Measurements from ENCODE around the gene KIF4A. TPM values are rescaled to one million over a fixed set of nuclear protein-coding genes. Genes with fewer than 3 reads are reported as not detected.

KIF4A gene
- total RNA-seq, 3 donors from 2014 or later (not counting 1 experiment from before 2014, with no cell fraction given), result 0.53 to 1.3 (median 0.79) TPM

DNA sequence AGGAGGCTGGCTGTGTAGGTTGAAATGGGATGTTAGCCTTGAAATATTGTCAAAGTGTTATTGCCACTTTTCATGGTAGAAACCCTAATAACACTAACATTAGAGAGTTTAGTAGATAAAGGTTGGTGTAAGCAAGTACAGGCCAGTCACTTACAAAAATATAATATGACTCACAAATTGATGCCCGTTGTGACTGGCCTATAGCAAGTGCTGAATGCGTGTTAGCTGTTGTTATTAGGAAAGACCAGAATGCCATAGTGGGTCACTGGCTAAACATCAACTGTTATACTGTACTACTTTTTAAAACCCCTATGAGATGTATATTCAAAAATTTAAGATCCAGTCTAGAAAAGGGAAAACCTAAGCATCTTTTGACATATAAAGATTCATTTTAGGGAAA, 112.8 kb downstream of the KIF4A start:
- no CpG with 5 or more reads among the region's 2 CpGs for WGBS (ENCODE audit: insufficient coverage)
- DNase-seq, result no peak
- no peak for ATAC-seq
- Histone ChIP-seq H3K36me3 (ENCODE audit: control insufficient read depth, insufficient read depth, low read length) (no peaks in the 10 kb centered on the region), H3K4me3 (ENCODE audit: low read length) (no peak overlapping the region), H3K4me1 (ENCODE audit: control insufficient read depth, insufficient read depth, low read length) (peaks cover 6% of the 10 kb centered on the region), H3K27ac (ENCODE audit: low read length) (no peak overlapping the region), H3K27me3 (ENCODE audit: control insufficient read depth, insufficient read depth, low read length) (no peaks in the 10 kb centered on the region), H3K9me3 (ENCODE audit: control insufficient read depth, insufficient read depth, low read length) (no peaks in the 10 kb centered on the region)
- H3K27ac Mint-ChIP-seq, result no peak overlapping the region
- no peaks in the 10 kb centered on the region for H3K9me3 Mint-ChIP-seq
- H3K27me3 Mint-ChIP-seq (ENCODE audit: low read depth in 2 of 2), result no peaks in the 10 kb centered on the region
- no peaks in the 10 kb centered on the region for H3K36me3 Mint-ChIP-seq
- H3K4me1 Mint-ChIP-seq, result no peaks in the 10 kb centered on the region
- intact Hi-C loops (cut with micrococcal nuclease), result no loop called here
- H3K4me3 Mint-ChIP-seq, result no peak overlapping the region
- TF ChIP-seq, protein P1, sequence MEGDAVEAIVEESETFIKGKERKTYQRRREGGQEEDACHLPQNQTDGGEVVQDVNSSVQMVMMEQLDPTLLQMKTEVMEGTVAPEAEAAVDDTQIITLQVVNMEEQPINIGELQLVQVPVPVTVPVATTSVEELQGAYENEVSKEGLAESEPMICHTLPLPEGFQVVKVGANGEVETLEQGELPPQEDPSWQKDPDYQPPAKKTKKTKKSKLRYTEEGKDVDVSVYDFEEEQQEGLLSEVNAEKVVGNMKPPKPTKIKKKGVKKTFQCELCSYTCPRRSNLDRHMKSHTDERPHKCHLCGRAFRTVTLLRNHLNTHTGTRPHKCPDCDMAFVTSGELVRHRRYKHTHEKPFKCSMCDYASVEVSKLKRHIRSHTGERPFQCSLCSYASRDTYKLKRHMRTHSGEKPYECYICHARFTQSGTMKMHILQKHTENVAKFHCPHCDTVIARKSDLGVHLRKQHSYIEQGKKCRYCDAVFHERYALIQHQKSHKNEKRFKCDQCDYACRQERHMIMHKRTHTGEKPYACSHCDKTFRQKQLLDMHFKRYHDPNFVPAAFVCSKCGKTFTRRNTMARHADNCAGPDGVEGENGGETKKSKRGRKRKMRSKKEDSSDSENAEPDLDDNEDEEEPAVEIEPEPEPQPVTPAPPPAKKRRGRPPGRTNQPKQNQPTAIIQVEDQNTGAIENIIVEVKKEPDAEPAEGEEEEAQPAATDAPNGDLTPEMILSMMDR (IDR thresholded peaks at IDR 0.05), result no peak

DNA sequence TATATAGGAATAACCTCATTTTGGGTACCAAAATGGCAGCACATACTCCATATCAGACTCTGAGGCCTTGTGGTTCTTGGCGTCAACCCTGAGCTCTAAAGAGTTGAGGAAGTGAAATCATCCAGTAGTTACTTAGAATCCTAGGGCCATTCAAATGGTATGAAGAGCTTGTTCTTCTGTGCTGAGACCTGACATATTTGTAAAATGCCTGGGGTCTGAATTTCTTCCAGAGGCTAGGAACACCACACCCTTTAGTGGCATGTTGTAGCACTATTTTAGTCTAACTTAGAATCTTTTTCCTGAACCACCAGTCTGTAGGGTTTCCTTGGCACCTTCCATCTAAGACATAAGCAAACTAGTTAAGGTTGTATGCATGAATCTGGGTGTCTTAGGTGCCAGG, 115.1 kb downstream of the KIF4A start:
- Histone ChIP-seq H3K27me3 (ENCODE audit: control insufficient read depth, insufficient read depth, low read length) (no peaks in the 10 kb centered on the region), H3K27ac (ENCODE audit: low read length) (no peak overlapping the region), H3K4me1 (ENCODE audit: control insufficient read depth, insufficient read depth, low read length) (no peaks in the 10 kb centered on the region), H3K4me3 (ENCODE audit: low read length) (no peak overlapping the region), H3K36me3 (ENCODE audit: control insufficient read depth, insufficient read depth, low read length) (no peaks in the 10 kb centered on the region), H3K9me3 (ENCODE audit: control insufficient read depth, insufficient read depth, low read length) (no peaks in the 10 kb centered on the region)
- no peak for ATAC-seq
- Mint-ChIP-seq H3K4me1 (no peaks in the 10 kb centered on the region), H3K36me3 (no peaks in the 10 kb centered on the region), H3K9me3 (no peaks in the 10 kb centered on the region), H3K27ac (no peak overlapping the region), H3K27me3 (ENCODE audit: low read depth in 2 of 2) (no peaks in the 10 kb centered on the region), H3K4me3 (no peak overlapping the region)
- WGBS (ENCODE audit: insufficient coverage), result no CpG with 5 or more reads among the region's 1 CpG
- DNase-seq, result no peak
- intact Hi-C loops (cut with micrococcal nuclease), result no loop called here
- TF ChIP-seq, protein P1 (IDR thresholded peaks at IDR 0.05), result no peak

DNA sequence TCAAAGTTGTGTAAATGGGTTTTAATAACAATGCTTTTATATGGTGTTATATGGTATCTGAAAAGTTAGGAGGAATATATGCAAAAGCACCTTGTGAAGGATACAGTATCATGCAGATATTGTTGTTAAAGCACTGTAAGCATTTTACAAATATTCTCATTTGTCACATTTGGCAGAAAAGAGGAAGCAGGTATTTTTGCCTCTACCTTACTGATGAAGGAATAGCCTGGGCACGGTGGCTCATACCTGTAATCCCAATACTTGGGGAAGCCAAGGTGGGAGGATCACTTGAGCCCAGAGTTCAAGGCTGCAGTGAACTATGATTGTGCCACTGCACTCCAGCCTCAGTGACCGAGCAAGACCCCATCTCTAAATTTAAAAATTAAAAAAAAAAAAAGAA, 121.0 kb downstream of the KIF4A start:
- TF ChIP-seq, protein P1 (IDR thresholded peaks at IDR 0.05), result no peak
- no peaks in the 10 kb centered on the region for H3K27me3 ChIP-seq (ENCODE audit: control insufficient read depth, insufficient read depth, low read length)
- Mint-ChIP-seq H3K27me3 (ENCODE audit: low read depth in 2 of 2) (no peaks in the 10 kb centered on the region), H3K36me3 (no peaks in the 10 kb centered on the region), H3K9me3 (no peaks in the 10 kb centered on the region), H3K27ac (no peak overlapping the region), H3K4me3 (no peak overlapping the region), H3K4me1 (no peaks in the 10 kb centered on the region)
- intact Hi-C loops (cut with micrococcal nuclease), result no loop called here
- H3K27ac ChIP-seq (ENCODE audit: low read length), result no peak overlapping the region
- H3K9me3 ChIP-seq (ENCODE audit: control insufficient read depth, insufficient read depth, low read length), result no peaks in the 10 kb centered on the region
- H3K36me3 ChIP-seq (ENCODE audit: control insufficient read depth, insufficient read depth, low read length), result no peaks in the 10 kb centered on the region
- ATAC-seq (no peak), DNase-seq (no peak)
- no peaks in the 10 kb centered on the region for H3K4me1 ChIP-seq (ENCODE audit: control insufficient read depth, insufficient read depth, low read length)
- H3K4me3 ChIP-seq (ENCODE audit: low read length), result no peak overlapping the region
- 100% methylated on average over 1 of the region's 2 CpGs for WGBS (ENCODE audit: insufficient coverage)

DNA sequence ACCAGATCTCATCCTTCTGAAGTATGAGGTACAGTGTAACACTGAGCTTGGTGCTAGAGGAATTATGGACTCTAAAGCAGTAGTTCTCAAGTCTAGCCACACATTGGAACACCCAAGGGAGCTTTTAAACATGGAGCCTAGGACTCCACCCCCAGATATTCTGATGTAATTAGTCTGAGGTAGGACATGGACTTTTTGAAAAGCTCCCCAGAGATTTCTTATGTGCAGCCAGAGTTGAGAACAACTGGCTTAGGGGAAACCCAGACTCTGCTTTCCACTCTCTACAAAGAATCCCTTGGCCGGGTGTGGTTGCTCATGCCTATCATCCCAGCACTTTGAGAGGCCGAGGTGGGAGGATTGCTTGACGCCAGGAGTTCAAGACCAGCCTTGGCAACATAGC, 121.6 kb downstream of the KIF4A start:
- H3K9me3 ChIP-seq (ENCODE audit: control insufficient read depth, insufficient read depth, low read length), result no peaks in the 10 kb centered on the region

More for the DNA sequence above, 121.6 kb downstream of the KIF4A start:
- no peak overlapping the region for H3K4me3 ChIP-seq (ENCODE audit: low read length)
- Mint-ChIP-seq H3K4me1 (no peaks in the 10 kb centered on the region), H3K4me3 (no peak overlapping the region), H3K27me3 (ENCODE audit: low read depth in 2 of 2) (no peaks in the 10 kb centered on the region), H3K27ac (no peak overlapping the region), H3K9me3 (no peaks in the 10 kb centered on the region), H3K36me3 (no peaks in the 10 kb centered on the region)
- no peaks in the 10 kb centered on the region for H3K27me3 ChIP-seq (ENCODE audit: control insufficient read depth, insufficient read depth, low read length)
- H3K27ac ChIP-seq (ENCODE audit: low read length), result no peak overlapping the region
- ATAC-seq (no peak), DNase-seq (no peak)
- intact Hi-C loops (cut with micrococcal nuclease), result no loop called here
- no peaks in the 10 kb centered on the region for H3K4me1 ChIP-seq (ENCODE audit: control insufficient read depth, insufficient read depth, low read length)
- H3K36me3 ChIP-seq (ENCODE audit: control insufficient read depth, insufficient read depth, low read length), result no peaks in the 10 kb centered on the region
- 93% methylated on average over 3 of the region's 3 CpGs for WGBS (ENCODE audit: insufficient coverage)
- TF ChIP-seq, protein P1 (IDR thresholded peaks at IDR 0.05), result no peak

All from natural killer cell (primary cell).